ENCODE data around the gene ZNF500.

ZNF500 gene

DNA sequence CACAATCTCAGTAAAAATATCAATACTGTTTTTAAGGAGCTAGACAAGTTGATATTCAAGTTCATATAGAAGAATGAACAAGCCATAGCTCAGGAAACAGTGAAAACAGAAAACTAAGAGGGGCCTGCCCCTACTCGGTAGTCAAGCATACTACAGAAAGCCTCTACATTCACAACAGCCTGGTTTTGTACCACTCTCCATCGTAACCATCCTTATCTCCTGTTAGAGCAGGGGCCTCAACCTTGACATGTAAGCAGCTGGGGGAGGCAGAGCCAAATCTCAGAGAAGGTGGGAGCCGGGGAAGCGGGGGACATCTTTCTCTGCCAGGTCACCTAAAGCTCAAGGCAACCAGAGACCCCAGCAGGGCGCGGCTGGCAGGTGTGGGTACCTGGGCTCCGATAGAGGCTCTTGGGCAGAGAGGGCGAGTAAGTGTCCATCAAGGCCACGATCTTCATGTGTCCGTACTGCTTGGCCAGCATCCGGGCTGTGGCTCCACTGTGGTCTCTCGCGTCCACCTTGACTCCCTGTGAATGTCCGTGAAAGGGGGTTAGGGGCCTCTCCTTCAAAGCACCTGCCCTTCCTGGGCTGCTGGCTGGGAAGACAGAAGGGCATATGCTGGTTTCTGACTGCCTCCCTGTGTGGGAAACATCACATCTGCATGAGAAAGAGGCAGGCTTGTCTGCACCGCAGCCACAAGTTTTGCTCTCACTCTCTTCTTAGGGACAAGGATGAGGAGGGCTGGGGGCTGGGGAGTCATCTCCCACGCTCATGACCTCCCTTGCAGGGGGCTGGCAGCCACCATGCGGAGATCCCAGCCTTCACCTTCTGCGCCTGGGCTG is 53.1 kb downstream of the ZNF500 start:
- DNase-seq (ENCODE audit: low read depth in 1 of 2, low spot score in 1 of 2), result no peak

DNA sequence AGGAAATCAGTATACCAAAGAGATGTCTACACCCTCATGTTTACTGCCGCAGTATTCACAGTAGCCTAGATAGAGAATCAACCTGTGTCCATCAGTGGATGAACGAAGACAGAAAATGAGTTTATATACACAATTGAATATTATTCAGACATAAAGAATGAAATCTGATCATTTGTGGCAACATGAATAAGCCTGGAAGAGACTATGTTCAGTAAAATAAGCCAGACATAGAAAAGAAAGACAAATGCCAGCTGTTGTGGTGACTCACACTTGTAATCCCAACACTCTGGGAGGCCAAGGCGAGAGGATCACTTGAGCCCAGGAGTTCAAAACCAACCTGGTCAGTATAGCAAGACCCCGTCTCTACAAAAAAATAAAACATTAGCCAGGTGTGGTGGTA is 57.5 kb downstream of the ZNF500 start:
- no peak for DNase-seq (ENCODE audit: low read depth in 1 of 2, low spot score in 1 of 2)

DNA sequence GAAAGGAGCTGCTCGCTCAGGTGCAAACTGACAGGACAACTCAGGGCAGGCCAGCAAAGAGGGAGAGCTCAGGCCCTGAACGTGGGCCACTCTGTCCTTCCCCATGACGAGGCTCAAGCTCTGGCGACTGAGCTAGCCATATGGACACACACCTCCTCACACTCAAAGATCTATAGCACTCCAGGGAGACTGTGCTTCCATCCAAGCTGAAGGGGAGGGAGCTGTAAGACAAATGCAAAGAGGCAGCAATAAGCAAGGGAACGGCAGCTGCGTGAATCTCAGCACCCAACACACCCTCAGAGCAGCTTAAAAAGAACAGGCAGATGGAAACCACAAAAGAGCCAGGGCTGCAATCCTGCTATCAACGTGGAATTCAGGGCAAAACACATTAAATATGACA is 60.1 kb downstream of the ZNF500 start:
- DNase-seq (ENCODE audit: low read depth in 1 of 2, low spot score in 1 of 2), result no peak

DNA sequence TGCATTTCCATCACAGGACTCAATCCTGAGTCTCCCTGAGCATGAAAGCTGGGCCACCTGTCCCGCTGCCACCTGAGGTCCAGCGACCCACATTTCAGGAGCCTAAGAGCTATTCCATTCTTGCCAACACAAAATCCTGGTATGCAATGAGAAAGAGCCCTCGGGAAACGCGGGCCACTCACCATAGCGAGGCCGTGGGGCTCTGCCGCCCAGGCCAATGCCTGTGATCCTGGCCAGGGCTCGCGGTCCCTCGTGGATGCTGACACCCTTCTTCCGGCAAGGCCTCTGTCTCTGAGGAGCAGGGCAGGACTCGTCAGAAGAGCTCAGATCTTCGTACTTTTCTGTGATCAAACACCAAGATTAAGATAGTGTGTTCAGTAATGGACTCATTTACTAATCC is 62.0 kb downstream of the ZNF500 start:
- DNase-seq (ENCODE audit: low read depth in 1 of 2, low spot score in 1 of 2), result no peak

DNA sequence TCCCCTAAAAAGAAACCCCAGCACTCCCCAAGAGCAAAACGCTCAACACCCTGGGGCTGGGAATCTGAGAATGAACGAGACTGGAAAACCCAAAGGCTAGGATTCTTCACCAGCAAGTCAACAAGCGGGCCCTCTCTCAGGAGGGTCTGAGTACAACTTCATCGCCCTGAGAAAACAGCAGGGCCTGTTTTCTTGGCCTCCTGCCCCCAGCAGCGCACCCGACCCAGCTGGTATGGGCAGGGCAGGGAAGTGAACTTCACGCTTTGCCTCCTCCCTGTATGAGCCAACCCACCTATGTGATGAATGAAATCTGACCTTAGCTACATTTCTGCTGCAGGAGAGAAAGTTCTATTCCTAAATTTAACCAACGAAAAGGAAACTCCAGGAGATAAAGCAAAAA is 62.5 kb downstream of the ZNF500 start:
- no peak for DNase-seq (ENCODE audit: low read depth in 1 of 2, low spot score in 1 of 2)

DNA sequence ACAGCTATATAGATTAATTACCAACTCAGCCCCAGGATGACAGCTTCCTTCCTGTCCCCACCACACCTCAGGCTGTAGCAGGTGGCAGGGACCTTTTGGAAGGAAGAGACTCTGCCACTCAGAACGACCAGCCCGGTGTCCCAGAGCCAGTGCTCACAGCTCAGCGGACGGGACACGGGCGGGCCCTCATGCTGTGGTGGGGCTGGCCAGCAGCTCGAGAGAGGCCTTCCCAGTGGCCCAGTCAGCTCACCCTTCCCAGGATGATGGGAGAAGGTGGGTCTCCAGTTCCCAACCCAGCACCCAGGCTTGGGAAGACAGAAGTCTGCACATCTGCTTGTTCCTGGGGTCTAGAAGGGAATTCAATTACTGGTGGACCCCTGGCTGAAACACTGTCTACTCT is 63.1 kb downstream of the ZNF500 start:
- no peak for DNase-seq (ENCODE audit: low read depth in 1 of 2, low spot score in 1 of 2)

DNA sequence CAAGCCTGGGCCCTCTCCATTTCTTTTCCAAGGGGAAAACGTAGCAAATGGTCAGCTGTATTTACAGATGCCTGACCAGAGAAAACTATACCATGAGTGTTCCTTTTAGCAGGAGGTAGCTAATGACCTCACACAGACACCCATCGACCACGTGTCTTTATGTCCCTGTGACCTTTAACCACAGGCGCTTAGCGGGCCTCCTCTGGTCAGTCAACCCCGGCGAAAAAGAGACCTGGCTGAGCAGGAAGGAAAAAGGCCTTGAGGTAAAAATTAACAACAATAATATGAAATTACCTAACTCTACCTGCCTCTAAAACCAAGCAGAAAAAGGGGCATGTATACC is 64.5 kb downstream of the ZNF500 start:
- no peak for DNase-seq (ENCODE audit: low read depth in 1 of 2, low spot score in 1 of 2)

DNA sequence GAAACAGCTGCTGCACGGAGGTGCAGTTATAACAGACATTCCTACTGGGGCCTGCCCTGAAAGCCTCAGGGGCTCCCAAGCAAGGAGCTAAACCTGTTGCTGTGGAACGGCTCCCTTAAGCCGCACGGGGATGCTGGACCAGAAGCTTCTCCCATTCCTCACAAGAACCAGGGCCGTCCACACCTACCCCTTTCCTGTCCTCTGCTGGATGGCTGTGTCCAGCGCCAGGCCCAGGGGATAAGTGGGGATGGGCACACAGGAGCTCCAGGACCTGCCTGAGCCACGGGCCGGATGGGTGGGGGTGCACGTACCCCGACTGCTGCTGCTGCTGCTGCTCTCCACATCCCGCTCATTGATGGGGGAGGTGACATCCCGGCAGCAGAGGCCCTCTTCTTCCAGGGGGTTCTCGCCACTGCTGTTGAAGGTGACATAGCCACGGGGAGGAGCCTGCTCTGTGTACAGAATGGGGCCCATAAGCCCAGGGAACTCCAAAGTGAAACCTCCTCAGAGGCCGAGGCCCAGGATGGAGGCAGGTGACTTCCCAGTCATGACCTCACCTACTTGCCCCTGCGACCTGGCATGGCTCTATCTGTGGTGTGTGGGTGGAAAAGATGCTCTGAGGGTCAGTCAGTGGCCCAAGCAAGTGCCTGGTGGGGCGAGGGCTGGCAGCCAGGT is 65.0 kb downstream of the ZNF500 start:
- no peak for DNase-seq (ENCODE audit: low read depth in 1 of 2, low spot score in 1 of 2)

DNA sequence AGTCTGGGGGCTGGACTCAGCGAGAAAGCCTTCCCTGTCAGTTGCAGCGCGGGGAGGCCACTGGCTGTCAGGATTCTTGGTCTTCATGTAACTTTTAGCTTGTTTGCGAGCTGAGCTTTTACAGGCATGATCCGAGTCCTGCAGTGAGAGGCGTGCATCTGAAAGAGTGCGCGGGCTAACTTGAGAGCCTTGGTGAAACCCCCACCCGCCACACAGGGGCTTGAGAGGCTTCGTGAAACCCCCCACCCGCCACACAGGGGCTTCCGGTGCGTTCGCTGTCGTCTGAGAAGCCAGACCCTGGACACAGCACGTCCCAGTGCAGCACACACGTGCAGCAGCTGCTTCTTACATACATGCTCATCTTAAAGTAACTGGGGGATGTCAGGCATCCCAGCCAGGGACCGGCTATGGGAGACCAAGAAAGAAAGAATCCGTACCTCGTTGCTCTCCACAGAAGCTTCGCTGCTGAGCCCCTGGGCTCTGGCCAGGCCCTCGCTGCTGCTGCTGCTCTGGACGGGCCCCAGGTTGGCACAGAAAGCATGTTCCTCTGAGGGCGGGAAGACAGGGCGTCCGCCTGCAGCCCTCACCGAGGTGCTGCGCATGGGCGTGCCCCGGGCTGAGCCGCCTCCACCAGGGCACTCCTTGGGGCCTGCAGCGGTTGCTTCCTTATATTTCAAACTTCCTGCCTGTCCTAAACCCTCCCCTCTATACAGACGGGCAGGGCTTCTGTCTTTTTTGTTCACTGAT is 65.8 kb downstream of the ZNF500 start:
- no peak for DNase-seq (ENCODE audit: low read depth in 1 of 2, low spot score in 1 of 2)

DNA sequence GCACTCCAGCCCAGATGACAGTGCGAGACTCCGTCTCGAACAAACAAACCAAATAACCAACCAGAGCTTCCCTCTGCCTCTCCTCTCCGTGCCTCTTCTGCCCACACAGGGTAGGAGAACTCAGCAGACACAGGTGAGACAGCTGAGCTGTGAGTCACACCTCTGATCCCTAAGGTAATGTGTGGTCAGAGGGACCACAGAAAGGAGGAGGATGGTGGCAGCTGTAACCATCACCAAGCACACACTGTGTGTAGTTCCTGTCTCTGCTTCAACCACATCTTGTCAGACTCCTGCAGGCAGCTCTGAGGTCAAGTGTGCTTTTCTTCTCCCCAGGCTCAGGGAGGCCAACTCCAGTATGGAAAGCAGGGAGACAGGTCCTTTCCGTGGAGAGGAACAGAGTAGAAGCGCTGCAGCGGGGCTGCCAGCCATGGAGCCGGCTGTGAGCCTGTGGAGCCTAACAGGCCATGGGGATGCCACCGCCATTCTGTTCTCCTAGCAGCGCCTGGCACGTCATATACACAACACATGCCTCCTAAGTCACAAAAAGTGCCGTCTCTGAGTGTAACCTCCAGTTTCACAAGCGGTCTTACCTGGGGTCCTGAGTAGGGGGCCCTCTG is 66.5 kb downstream of the ZNF500 start:
- DNase-seq (ENCODE audit: low read depth in 1 of 2, low spot score in 1 of 2), result no peak

DNA sequence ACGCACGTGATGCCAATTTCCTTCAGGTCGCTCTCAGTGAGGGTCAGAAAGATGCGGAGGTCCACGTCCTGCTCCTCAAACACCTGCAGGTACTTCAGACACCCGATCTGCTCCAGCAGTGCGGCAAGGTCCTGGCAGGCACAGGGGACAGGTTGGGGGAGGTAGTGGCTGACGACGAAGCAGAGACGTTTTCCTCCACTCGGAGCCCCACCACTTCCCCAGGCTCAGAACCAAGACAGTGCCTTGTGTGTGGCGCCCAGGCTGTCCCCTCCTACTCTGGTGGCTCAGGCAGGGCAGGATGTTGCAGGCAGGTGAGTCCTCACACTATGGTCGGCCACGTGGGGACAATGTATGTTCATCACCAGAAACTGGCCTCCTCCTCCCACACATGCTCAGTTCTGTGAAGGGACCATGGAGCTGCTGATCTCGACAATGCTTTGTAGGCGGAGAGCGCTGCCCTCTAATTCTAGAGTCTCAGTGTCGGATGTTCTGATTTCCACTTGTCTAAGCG is 67.9 kb downstream of the ZNF500 start:
- DNase-seq (ENCODE audit: low read depth in 1 of 2, low spot score in 1 of 2), result no peak

DNA sequence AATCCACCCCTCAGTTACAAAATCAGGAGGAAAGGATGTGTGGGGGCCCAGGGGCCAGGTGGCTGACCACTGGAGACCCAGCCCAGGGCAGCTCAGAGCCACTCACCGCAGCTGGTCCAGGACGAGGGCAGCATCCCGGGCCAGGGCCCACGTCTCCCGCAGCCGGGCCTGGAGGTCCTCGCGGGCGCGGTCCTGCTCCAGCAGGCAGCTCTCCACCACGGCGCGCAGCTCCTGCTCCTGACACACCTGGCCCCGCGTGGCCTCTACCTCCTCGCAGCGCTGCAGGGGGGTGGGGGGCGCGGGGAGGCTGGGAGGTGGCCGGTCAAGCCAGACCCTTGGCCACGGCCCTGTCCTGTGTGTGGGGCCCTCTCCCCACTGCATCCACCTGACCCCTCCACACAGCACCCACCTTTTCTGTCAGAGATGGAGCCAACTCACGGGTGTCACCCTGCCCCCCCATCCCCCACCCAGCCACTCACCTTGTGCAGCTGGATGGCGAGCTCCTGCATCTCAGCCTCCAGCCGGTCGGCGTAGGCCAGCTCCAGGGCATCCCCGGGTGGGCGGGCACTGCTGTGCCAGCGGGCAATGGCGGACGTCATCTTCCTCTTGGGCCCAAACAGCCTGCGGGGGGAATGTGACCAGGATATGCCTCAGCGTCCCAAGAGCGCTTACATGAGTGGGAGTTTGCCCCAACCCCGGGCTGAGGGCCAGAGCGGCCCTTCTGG is 68.5 kb downstream of the ZNF500 start:
- DNase-seq (ENCODE audit: low read depth in 1 of 2, low spot score in 1 of 2), result no peak

All from activated CD4-positive, alpha-beta T cell treated with anti-CD3 and anti-CD28 coated beads, Interleukin-2, amount 50 U/mL, for 24 hours (primary cell).